Spleen (tissue), 11 donors: ENCODE measurements around the gene SPEF2. TPM values are rescaled to one million over a fixed set of nuclear protein-coding genes. Genes with fewer than 3 reads are reported as not detected.

Experiments used
- DNase-seq: peaks from one replicate; pipeline ENCODE4 v3.0.0-alpha.2; 2020
- H3K27ac ChIP-seq, 8 donors: fragments of 200-600 bp; sonication (generic) in 7 of 8; 1 replicate in 4 of 8; 2 replicates in 4 of 8; pipeline versions ENCODE4 v1.5.0 to v1.8.0; 2016 to 2021; ENCODE audit warnings: inconsistent platforms in 4 of 8, mild to moderate bottlenecking in 4 of 8, moderate library complexity in 1 of 8
- H3K27me3 ChIP-seq, 7 donors: fragments of 200-600 bp; sonication (generic) in 6 of 7; replicated peaks in 1 of 7; 1 replicate in 4 of 7; 2 replicates in 3 of 7; pipeline versions ENCODE4 v1.5.0 to v1.8.0; 2016 to 2021; ENCODE audit warnings: inconsistent platforms in 3 of 7, mild to moderate bottlenecking in 1 of 7
- H3K36me3 ChIP-seq, 6 donors: fragments of 200-600 bp; sonication (generic) in 5 of 6; 1 replicate in 4 of 6; 2 replicates in 2 of 6; pipeline versions ENCODE4 v1.5.0 to v1.8.0; 2016 to 2021; ENCODE audit warnings: inconsistent platforms in 2 of 6
- H3K4me1 ChIP-seq, 6 donors: fragments of 200-600 bp; sonication (generic) in 5 of 6; 1 replicate in 3 of 6; 2 replicates in 3 of 6; pipeline versions ENCODE4 v1.5.0 to v1.8.0; 2016 to 2021; ENCODE audit warnings: inconsistent platforms in 3 of 6
- H3K4me3 ChIP-seq, 8 donors: fragments of 200-600 bp; sonication (generic) in 7 of 8; 1 replicate in 4 of 8; 2 replicates in 4 of 8; pipeline versions ENCODE4 v1.5.0 to v1.8.0; 2016 to 2021; ENCODE audit warnings: inconsistent platforms in 4 of 8, mild to moderate bottlenecking in 4 of 8, moderate library complexity in 2 of 8
- H3K9me3 ChIP-seq, 8 donors: fragments of 200-600 bp; sonication (generic) in 7 of 8; 1 replicate in 4 of 8; 2 replicates in 4 of 8; pipeline versions ENCODE4 v1.5.0 to v1.8.0; 2016 to 2021; ENCODE audit warnings: inconsistent platforms in 4 of 8
- CTCF ChIP-seq, 11 experiments: fragments of 200-600 bp in 7 of 11; fragments of 450-650 bp in 4 of 11; sonication (generic) in 4 of 11; IDR thresholded peaks in 8 of 11; conservative IDR thresholded peaks in 3 of 11; 1 replicate in 7 of 11; 2 replicates in 4 of 11; pipeline versions ENCODE4 v1.4.0 to v1.8.0; 2016 to 2021; ENCODE audit warnings: antibody characterized with exemption in 11 of 11, inconsistent platforms in 4 of 11, mild to moderate bottlenecking in 1 of 11
- POLR2A ChIP-seq, 3 donors: fragments of 450-650 bp; IDR thresholded peaks; one replicate each; pipeline ENCODE4 v1.5.1; 2017; ENCODE audit warnings: antibody characterized with exemption in 3 of 3, mild to moderate bottlenecking in 1 of 3
- POLR2AphosphoS5 ChIP-seq, 3 donors: sonication (generic); formaldehyde crosslinking; IDR thresholded peaks; one replicate each; pipeline ENCODE4 v1.5.1; 2017; ENCODE audit warnings: antibody characterized with exemption in 3 of 3
- WGBS, 5 donors: extraction: QIAGEN DNeasy Blood & Tissue Kit in 3 of 5; methylation state at CpG; one replicate each; pipeline versions ENCODE4 v1.1.5 to v1.1.7; 2013 to 2018; 5-methylcytosine and 5-hydroxymethylcytosine counted together
- intact Hi-C: fragments of 100-400 bp; cut with DNase I; formaldehyde crosslinking; loops from one replicate; pipeline ENCODE4 v1.15.0; 2023; ENCODE audit warnings: low total_unique reads
- polyA plus RNA-seq, 3 donors: library from polyadenylated mRNA; stranded (reverse); fragments of 200-250 nt; gene quantifications; one replicate each; pipeline ENCODE4 v1.2.1, GENCODE V29; 2013
- total RNA-seq, 7 donors: library from RNA; depleted of rRNA in 3 of 7; stranded (reverse); fragments of >200 nt in 3 of 7; fragmentation: NEBNext Ultra II Directional in 4 of 7; extraction: Animal tissue kit (Norgen Biotek cat#: 25700) in 4 of 7; gene quantifications; one replicate each; pipeline versions ENCODE4 v1.1.0 to v1.2.1, GENCODE V29; 2016 to 2021
- donor health status: healthy with polysubstance abuse.
- donor health status: DM: no; HTN: no; CAD: no; lungs with moderate emphysema.
- donor health status: DM: no; HTN: no; CAD: no.
- donor health status: Bipolar disorder and iron deficiency.
- donor health status: healthy.
- donor health status: DM: no; HTN: no; CAD: no.
- donor health status: DM: yes; HTN: yes; CAD: no.

The SPEF2 gene
- total and polyA plus RNA-seq, 10 donors: 1.7 to 22.6 (median 8.5) TPM

- 87 to 99% (median 97%) methylated on average over 3 of the region's 3 CpGs for WGBS, 5 donors
Observed at GRCh38 chr5:35644543-35644942, 26.9 kb downstream of the SPEF2 start.

GRCh38 chr5:35647128-35647527 is 29.5 kb downstream of the SPEF2 start:
- WGBS, 5 donors: 83 to 100% (median 90%) methylated on average over 1 of the region's 1 CpG
- H3K36me3 ChIP-seq: peaks cover 0 to 10% (median 3%) of the 10 kb centered on the region in 6 donors
- no peaks in the 10 kb centered on the region for H3K27me3 ChIP-seq
- no peak for DNase-seq
- intact Hi-C loops: no loop called here
- no peak overlapping the region for H3K27ac ChIP-seq
- no peak for TF ChIP-seq CTCF (IDR thresholded peaks at IDR 0.05 in 8 of 11, conservative IDR thresholded peaks at IDR 0.05 in 3 of 11)
- no peak for TF ChIP-seq POLR2A (IDR thresholded peaks at IDR 0.05)
- no peak for TF ChIP-seq POLR2AphosphoS5 (IDR thresholded peaks at IDR 0.05)
- no peaks in the 10 kb centered on the region for H3K9me3 ChIP-seq
- no peak overlapping the region for H3K4me3 ChIP-seq
- no peaks in the 10 kb centered on the region for H3K4me1 ChIP-seq

More at GRCh38 chr5:35644543-35644942, 26.9 kb downstream of the SPEF2 start:
- Histone ChIP-seq H3K4me1 (no peaks in the 10 kb centered on the region), H3K36me3 (peaks cover 0 to 14% (median 3%) of the 10 kb centered on the region in 6 donors), H3K27me3 (no peaks in the 10 kb centered on the region), H3K27ac (no peak overlapping the region), H3K9me3 (no peaks in the 10 kb centered on the region), H3K4me3 (no peak overlapping the region)
- intact Hi-C loops: no loop called here
- no peak for DNase-seq
- no peak for TF ChIP-seq POLR2AphosphoS5 (IDR thresholded peaks at IDR 0.05)
- TF ChIP-seq CTCF (IDR thresholded peaks at IDR 0.05 in 8 of 11, conservative IDR thresholded peaks at IDR 0.05 in 3 of 11): no peak
- no peak for TF ChIP-seq POLR2A (IDR thresholded peaks at IDR 0.05)

GRCh38 chr5:35647712-35648111 is 30.0 kb downstream of the SPEF2 start:
- Histone ChIP-seq H3K4me1 (no peaks in the 10 kb centered on the region), H3K27ac (no peak overlapping the region), H3K36me3 (peaks cover 0 to 8% (median under 1%) of the 10 kb centered on the region in 6 donors), H3K27me3 (no peaks in the 10 kb centered on the region), H3K9me3 (no peaks in the 10 kb centered on the region), H3K4me3 (no peak overlapping the region)
- no peak for DNase-seq
- TF ChIP-seq CTCF (IDR thresholded peaks at IDR 0.05 in 8 of 11, conservative IDR thresholded peaks at IDR 0.05 in 3 of 11): no peak
- TF ChIP-seq POLR2A (IDR thresholded peaks at IDR 0.05): no peak
- TF ChIP-seq POLR2AphosphoS5 (IDR thresholded peaks at IDR 0.05): no peak
- intact Hi-C loops: no loop called here
- WGBS, 5 donors: 79 to 93% (median 85%) methylated on average over 1 of the region's 1 CpG

GRCh38 chr5:35651002-35651756 is 33.5 kb downstream of the SPEF2 start:
- no peak for DNase-seq

More at GRCh38 chr5:35651002-35651756, 33.5 kb downstream of the SPEF2 start:
- Histone ChIP-seq H3K27me3 (no peaks in the 10 kb centered on the region), H3K9me3 (no peaks in the 10 kb centered on the region), H3K4me3 (no peak overlapping the region), H3K36me3 (no peaks in the 10 kb centered on the region), H3K27ac (no peak overlapping the region), H3K4me1 (no peaks in the 10 kb centered on the region)
- TF ChIP-seq POLR2A (IDR thresholded peaks at IDR 0.05) (no peak), CTCF (IDR thresholded peaks at IDR 0.05 in 8 of 11, conservative IDR thresholded peaks at IDR 0.05 in 3 of 11) (peak in 9 of 11 experiments; percentile 44 to 59 (median 52))
- intact Hi-C loops: loop anchor here (10.0 kb wide), 1 partner anchor 124 kb away; no protein-coding TSS in a partner anchor
- WGBS, 5 donors: 46 to 64% (median 54%) methylated on average over 4 of the region's 4 CpGs
